ENCODE measurements around the gene HTR6. TPM values are rescaled to one million over a fixed set of nuclear protein-coding genes. Genes with fewer than 3 reads are reported as not detected.
A peak's percentile ranks its signal among the peaks of the same experiment; 100 is the strongest.

Gene HTR6
- total RNA-seq, 4 donors from 2014 or later = not detected

- 15 to 17% methylated on average over 9 of the region's 9 CpGs for WGBS, 2 donors
- intact Hi-C loops (cut with DNase I) = no loop called here
Observed at GRCh38 chr1:19661721-19662228, 2.9 kb upstream of the HTR6 start.

DNA sequence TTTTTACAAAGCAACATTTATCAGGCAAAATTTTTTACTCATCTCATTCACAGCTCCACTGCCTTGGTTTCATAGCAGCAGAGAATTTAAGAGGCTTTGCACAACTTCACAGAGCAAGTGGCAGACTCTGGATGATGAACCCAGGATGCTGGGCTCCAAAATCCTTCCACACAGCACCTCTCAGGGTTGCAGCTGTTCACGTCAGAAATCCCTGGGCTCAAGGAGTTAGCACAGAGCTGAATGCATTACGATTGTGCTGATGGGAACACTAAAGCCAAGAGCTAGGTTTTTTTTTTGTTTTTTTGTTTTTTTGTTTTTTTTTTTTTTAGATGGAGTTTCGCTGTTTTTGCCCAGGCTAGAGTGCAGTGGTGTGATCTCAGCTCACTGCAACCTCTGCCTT lies 2.4 kb upstream of the HTR6 start:
- H3K9me3 ChIP-seq = no peaks in the 10 kb centered on the region
- 58 to 75% methylated on average over 3 of the region's 3 CpGs for WGBS, 2 donors
- peaks cover 0 to 9% of the 10 kb centered on the region in 2 donors for H3K4me1 ChIP-seq
- no peak overlapping the region for H3K27ac ChIP-seq
- H3K4me3 ChIP-seq (replicated peaks in 1 of 3) = no peak overlapping the region
- intact Hi-C loops (cut with DNase I) = no loop called here
- TF ChIP-seq CTCF (IDR thresholded peaks at IDR 0.05) = no peak
- no peak for TF ChIP-seq POLR2A (IDR thresholded peaks at IDR 0.05)
- no peak for DNase-seq
- peaks cover 10% of the 10 kb centered on the region for H3K27me3 ChIP-seq
- H3K36me3 ChIP-seq = no peaks in the 10 kb centered on the region

More at GRCh38 chr1:19661721-19662228, 2.9 kb upstream of the HTR6 start:
- H3K4me1 ChIP-seq = peaks cover 0 to 9% of the 10 kb centered on the region in 2 donors
- H3K27me3 ChIP-seq = peaks cover 10% of the 10 kb centered on the region
- no peak for DNase-seq
- H3K36me3 ChIP-seq = no peaks in the 10 kb centered on the region
- H3K27ac ChIP-seq = no peak overlapping the region
- H3K9me3 ChIP-seq = no peaks in the 10 kb centered on the region
- no peak for TF ChIP-seq POLR2A (IDR thresholded peaks at IDR 0.05)
- peak; percentile 20 to 76 (median 50) for TF ChIP-seq CTCF (IDR thresholded peaks at IDR 0.05)
- H3K4me3 ChIP-seq (replicated peaks in 1 of 3) = no peak overlapping the region

- Histone ChIP-seq H3K27ac (no peak overlapping the region), H3K9me3 (no peaks in the 10 kb centered on the region), H3K4me3 (replicated peaks in 1 of 3) (no peak overlapping the region), H3K4me1 (peaks cover 0 to 9% of the 10 kb centered on the region in 2 donors), H3K27me3 (peaks cover 10% of the 10 kb centered on the region), H3K36me3 (no peaks in the 10 kb centered on the region)
- no peak for DNase-seq
- intact Hi-C loops (cut with DNase I) = no loop called here
- TF ChIP-seq CTCF (IDR thresholded peaks at IDR 0.05) (no peak), POLR2A (IDR thresholded peaks at IDR 0.05) (no peak)
- 2 to 3% methylated on average over 10 to 22 of the region's 23 CpGs for WGBS, 2 donors
Observed at GRCh38 chr1:19665186-19665495, 466 bp downstream of the HTR6 start.

- intact Hi-C loops (cut with DNase I) = no loop called here
- Histone ChIP-seq H3K27ac (no peak overlapping the region), H3K4me1 (peaks cover 0 to 9% of the 10 kb centered on the region in 2 donors), H3K36me3 (no peaks in the 10 kb centered on the region), H3K27me3 (peaks cover 10% of the 10 kb centered on the region), H3K9me3 (no peaks in the 10 kb centered on the region), H3K4me3 (replicated peaks in 1 of 3) (no peak overlapping the region)
- TF ChIP-seq POLR2A (IDR thresholded peaks at IDR 0.05) = no peak
- TF ChIP-seq CTCF (IDR thresholded peaks at IDR 0.05) = no peak
- no peak for DNase-seq
- WGBS, 2 donors = 18 to 30% methylated on average over 35 to 43 of the region's 84 CpGs
Observed at GRCh38 chr1:19665496-19666465, 1.1 kb downstream of the HTR6 start.

DNA sequence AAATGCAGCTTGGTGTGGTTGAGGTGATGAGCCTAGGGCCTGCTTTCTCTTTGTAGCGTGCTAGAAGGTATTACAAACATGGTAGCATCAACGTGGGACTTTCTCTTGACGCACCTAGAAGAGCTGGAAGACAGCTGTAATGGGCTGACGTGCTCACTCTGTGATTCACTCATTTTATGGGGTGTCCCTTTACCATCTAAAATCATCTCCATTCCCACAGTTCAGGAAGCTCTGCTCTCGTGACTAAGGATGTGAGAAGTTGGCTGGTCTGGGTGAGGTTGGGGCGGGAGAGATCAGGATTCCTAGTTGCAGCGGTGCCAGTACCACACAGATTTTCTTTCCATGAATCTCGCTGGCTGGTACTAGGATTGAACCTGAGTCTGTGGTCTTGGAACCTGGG lies 4.2 kb downstream of the HTR6 start:
- peaks cover 10% of the 10 kb centered on the region for H3K27me3 ChIP-seq
- H3K27ac ChIP-seq = no peak overlapping the region
- intact Hi-C loops (cut with DNase I) = no loop called here
- peaks cover 0 to 9% of the 10 kb centered on the region in 2 donors for H3K4me1 ChIP-seq
- no peaks in the 10 kb centered on the region for H3K36me3 ChIP-seq
- whole genome bisulfite sequencing, 2 donors = 65 to 77% methylated on average over 8 of the region's 8 CpGs
- no peak overlapping the region for H3K4me3 ChIP-seq (replicated peaks in 1 of 3)
- TF ChIP-seq POLR2A (IDR thresholded peaks at IDR 0.05) (no peak), CTCF (IDR thresholded peaks at IDR 0.05) (no peak)
- no peak for DNase-seq
- no peaks in the 10 kb centered on the region for H3K9me3 ChIP-seq
